Vagina (tissue), 2 donors: ENCODE results near the gene APRT.

Experiments
- POLR2A ChIP-seq, 2 donors: fragments of 450-650 bp; IDR thresholded peaks; one replicate each; pipeline ENCODE4 v1.6.1; 2017; ENCODE audit warnings: antibody characterized with exemption in 2 of 2, mild to moderate bottlenecking in 2 of 2, moderate library complexity in 2 of 2
- POLR2AphosphoS5 ChIP-seq, 2 donors: sonication (generic); formaldehyde crosslinking; IDR thresholded peaks; one replicate each; pipeline ENCODE4 v1.9.0; 2017; ENCODE audit warnings: antibody characterized with exemption in 2 of 2, mild to moderate bottlenecking in 2 of 2, low read depth in 1 of 2; ENCODE audit not compliant: insufficient read depth in 1 of 2

- no peak for TF ChIP-seq POLR2AphosphoS5 (IDR thresholded peaks at IDR 0.05; ENCODE audit: insufficient read depth in 1 of 2, low read depth in 1 of 2)
- TF ChIP-seq POLR2A (IDR thresholded peaks at IDR 0.05), result no peak
Measured at GRCh38 chr16:88838566-88838965, 26.8 kb upstream of the APRT start.
